ENCODE measurements around the gene TCHHL1. TPM values are rescaled to one million over a fixed set of nuclear protein-coding genes. Genes with fewer than 3 reads are reported as not detected.

The TCHHL1 gene
- total and polyA plus RNA-seq, 2 of the 8 experiments (the other 6 are each of a cell fraction or from before 2014, with no cell fraction given): not detected

DNA sequence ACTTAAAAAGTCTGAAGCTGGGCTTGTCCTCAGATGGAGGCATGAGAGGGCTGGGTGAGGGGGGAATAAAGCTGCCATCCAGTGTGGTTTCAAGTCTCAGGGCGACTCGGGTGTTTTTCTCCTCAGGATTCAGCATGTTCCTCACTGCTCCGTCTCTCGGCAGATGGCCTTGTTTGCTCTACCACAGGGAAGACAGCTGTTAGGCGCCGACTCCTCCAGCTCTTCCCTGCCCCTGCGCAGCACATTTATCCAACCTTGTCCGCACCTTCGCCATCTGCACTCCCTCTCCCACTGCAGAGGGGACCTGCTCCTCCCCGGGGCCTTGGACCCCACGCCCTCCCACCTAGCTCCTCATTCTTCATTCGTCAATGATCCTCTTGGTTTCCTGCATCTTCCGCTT lies 35.5 kb downstream of the TCHHL1 start (continued):
- no peak for TF ChIP-seq TEAD4 (IDR thresholded peaks at IDR 0.05; ENCODE audit: low read depth, low read length)
